Endodermal cell (in vitro differentiated cells): ENCODE data around the gene CNST. TPM values are rescaled to one million over a fixed set of nuclear protein-coding genes. Genes with fewer than 3 reads are reported as not detected.
"Not testable (repeated sequence)": the region's sequence is repeated elsewhere in the genome, so short reads cannot be mapped to it uniquely, and the experiment has no call there.

Source experiments
- DNase-seq: peaks from one replicate; pipeline ENCODE4 v3.0.0-alpha.2; 2017
- H3K27ac ChIP-seq: 2 replicates; pipeline ENCODE4 v1.5.1; 2013; ENCODE audit warnings: mild to moderate bottlenecking, low read depth, low read length, moderate library complexity
- H3K27me3 ChIP-seq: 2 replicates; pipeline ENCODE4 v1.6.1; 2013; ENCODE audit warnings: mild to moderate bottlenecking, low read length, moderate library complexity; ENCODE audit not compliant: insufficient read depth, control insufficient read depth, poor library complexity, severe bottlenecking
- H3K36me3 ChIP-seq: 2 replicates; pipeline ENCODE4 v1.7.0; 2013; ENCODE audit warnings: mild to moderate bottlenecking, low read length, moderate library complexity; ENCODE audit not compliant: control insufficient read depth, insufficient read depth
- H3K4me1 ChIP-seq: one replicate; pipeline ENCODE4 v1.7.0; 2013; ENCODE audit warnings: low read length; ENCODE audit not compliant: control insufficient read depth, insufficient read depth
- H3K4me3 ChIP-seq: 2 replicates; pipeline ENCODE4 v1.5.1; 2013; ENCODE audit warnings: mild to moderate bottlenecking, low read length, moderate library complexity
- H3K9ac ChIP-seq: 2 replicates; pipeline ENCODE4 v1.6.1; 2013; ENCODE audit warnings: mild to moderate bottlenecking, low read length, moderate library complexity; ENCODE audit not compliant: poor library complexity, severe bottlenecking; ENCODE audit errors: extremely low read depth
- H3K9me3 ChIP-seq: 2 replicates; pipeline ENCODE4 v1.6.1; 2013; ENCODE audit warnings: mild to moderate bottlenecking, low read length, moderate library complexity; ENCODE audit not compliant: control insufficient read depth
- H3K27ac Mint-ChIP-seq: 2 replicates; pipeline ENCODE4 v1.8.0; 2020; ENCODE audit warnings: mixed read lengths
- H3K27me3 Mint-ChIP-seq: 2 replicates; pipeline ENCODE4 v1.8.0; 2021; ENCODE audit warnings: mild to moderate bottlenecking, mixed read lengths; ENCODE audit not compliant: insufficient read depth
- H3K36me3 Mint-ChIP-seq: 2 replicates; pipeline ENCODE4 v1.8.0; 2020; ENCODE audit warnings: low read depth, mixed read lengths
- H3K4me1 Mint-ChIP-seq: 2 replicates; pipeline ENCODE4 v1.8.0; 2020; ENCODE audit warnings: mixed read lengths
- H3K4me3 Mint-ChIP-seq: 2 replicates; pipeline ENCODE4 v1.8.0; 2020; ENCODE audit warnings: mild to moderate bottlenecking, moderate library complexity, mixed read lengths
- H3K9me3 Mint-ChIP-seq: 2 replicates; pipeline ENCODE4 v1.8.0; 2020; ENCODE audit warnings: mild to moderate bottlenecking, mixed read lengths
- WGBS, 2 experiments: methylation state at CpG; one replicate each; pipeline versions ENCODE4 v1.1.5 to v1.1.7; 2013; ENCODE audit warnings: missing lambda C conversion rate in 2 of 2, mixed read lengths in 1 of 2; ENCODE audit not compliant: insufficient coverage in 1 of 2, insufficient read length in 1 of 2; 5-methylcytosine and 5-hydroxymethylcytosine counted together
- total RNA-seq, 2 donors: library from RNA; stranded (reverse); fragmentation: NEBNext Ultra II Directional in 1 of 2; extraction: Animal tissue kit (Norgen Biotek cat#: 25700) in 1 of 2; gene quantifications; 2 replicates in 1 of 2; 3 replicates in 1 of 2; pipeline ENCODE4 v1.2.1, GENCODE V29; 2021
- TF ChIP-seq, protein P1 (sequence below): fragments of 200-600 bp; sonication (generic); conservative IDR thresholded peaks from 2 replicates; pipeline ENCODE4 v1.5.0; 2021; ENCODE audit warnings: antibody characterized with exemption, mild to moderate bottlenecking

The CNST gene
- total RNA-seq, 2 donors from 2014 or later: 14.7 to 20.3 TPM

DNA sequence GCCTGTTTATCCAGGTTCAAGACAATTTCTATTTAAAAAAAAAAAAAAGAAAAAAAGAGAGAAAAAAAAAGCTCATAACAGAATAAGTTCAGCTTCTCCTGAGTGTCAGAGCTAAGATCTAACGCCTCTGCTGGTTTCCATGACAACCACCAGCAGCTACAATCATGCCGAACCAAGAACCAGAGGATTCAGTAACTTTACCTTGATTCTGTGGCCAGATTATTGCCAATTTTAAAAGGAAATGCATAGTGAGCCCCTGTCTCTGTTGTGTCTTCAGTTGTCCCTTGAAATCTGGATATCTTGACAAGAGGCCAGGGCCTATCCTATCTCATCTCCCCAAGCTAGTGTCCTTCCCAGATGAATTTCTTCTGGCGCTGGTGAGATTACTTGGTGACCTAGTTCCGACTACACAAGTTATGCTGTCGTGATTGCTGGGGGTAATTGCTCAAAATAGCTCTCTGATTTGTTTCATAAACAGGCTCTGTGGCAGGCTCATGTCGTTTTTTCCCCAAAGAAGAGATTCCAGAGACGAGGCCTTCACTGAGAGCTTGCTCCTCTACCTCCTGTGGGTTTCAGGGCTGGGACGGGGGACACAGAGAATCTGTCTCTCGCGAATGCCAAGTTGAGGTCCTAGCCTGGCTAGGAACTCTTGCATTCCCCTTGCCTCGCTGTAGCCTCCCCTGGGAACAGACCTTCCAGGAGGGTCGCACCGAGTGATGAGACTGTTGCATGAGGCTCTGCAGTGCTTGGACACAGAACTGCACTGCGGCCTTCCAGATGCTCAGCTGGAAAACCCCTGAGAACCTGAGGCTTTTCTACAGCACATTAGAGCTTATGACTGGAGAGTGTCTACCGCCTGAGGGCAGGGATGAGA, 125.6 kb downstream of the CNST start:
- peaks cover 31% of the 10 kb centered on the region for H3K9me3 ChIP-seq
- no peak overlapping the region for H3K4me3 ChIP-seq
- H3K4me1 ChIP-seq: no peaks in the 10 kb centered on the region
- no peak overlapping the region for H3K27ac Mint-ChIP-seq
- WGBS, 2 experiments: 76 to 77% methylated on average over 14 to 15 of the region's 15 CpGs
- no peaks in the 10 kb centered on the region for H3K36me3 ChIP-seq
- H3K4me1 Mint-ChIP-seq: no peaks in the 10 kb centered on the region
- DNase-seq: peak; percentile 42
- no peaks in the 10 kb centered on the region for H3K27me3 ChIP-seq
- TF ChIP-seq, protein P1, sequence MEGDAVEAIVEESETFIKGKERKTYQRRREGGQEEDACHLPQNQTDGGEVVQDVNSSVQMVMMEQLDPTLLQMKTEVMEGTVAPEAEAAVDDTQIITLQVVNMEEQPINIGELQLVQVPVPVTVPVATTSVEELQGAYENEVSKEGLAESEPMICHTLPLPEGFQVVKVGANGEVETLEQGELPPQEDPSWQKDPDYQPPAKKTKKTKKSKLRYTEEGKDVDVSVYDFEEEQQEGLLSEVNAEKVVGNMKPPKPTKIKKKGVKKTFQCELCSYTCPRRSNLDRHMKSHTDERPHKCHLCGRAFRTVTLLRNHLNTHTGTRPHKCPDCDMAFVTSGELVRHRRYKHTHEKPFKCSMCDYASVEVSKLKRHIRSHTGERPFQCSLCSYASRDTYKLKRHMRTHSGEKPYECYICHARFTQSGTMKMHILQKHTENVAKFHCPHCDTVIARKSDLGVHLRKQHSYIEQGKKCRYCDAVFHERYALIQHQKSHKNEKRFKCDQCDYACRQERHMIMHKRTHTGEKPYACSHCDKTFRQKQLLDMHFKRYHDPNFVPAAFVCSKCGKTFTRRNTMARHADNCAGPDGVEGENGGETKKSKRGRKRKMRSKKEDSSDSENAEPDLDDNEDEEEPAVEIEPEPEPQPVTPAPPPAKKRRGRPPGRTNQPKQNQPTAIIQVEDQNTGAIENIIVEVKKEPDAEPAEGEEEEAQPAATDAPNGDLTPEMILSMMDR: no peak
- peaks cover 39% of the 10 kb centered on the region for H3K9me3 Mint-ChIP-seq
- no peak overlapping the region for H3K9ac ChIP-seq
- H3K27ac ChIP-seq: no peak overlapping the region
- H3K36me3 Mint-ChIP-seq: peaks cover 4% of the 10 kb centered on the region
- H3K27me3 Mint-ChIP-seq: no peaks in the 10 kb centered on the region
- no peak overlapping the region for H3K4me3 Mint-ChIP-seq

DNA sequence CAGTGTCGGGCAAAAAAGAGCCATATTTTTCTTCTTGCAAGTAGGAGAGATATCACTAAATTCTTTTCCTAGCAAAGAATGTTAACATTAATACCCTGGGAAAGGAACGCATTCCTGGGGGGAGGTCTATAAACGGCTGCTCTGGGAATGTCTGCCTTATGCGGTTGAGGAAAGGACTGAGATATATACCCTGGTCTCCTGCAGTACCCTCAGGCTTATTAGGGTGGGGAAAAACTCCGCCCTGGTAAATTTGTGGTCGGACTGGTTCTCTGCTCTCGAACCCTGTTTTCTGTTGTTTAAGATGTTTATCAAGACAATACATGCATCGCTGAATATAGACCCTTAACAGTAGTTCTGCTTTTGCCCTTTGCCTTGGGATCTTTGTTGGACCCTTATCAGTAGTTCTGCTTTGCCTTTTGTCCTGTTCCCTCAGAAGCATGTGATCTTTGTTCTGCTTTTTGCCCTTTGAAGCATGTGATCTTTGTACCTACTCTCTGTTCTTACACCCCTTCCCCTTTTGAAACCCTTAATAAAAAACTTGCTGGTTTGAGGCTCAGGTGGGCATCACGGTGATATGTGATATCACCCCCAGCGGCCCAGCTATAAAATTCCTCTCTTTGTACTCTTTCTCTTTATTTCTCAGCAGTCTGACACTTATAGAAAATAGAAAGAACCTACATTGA, 128.1 kb downstream of the CNST start:
- not testable (repeated sequence) for H3K27me3 Mint-ChIP-seq, H3K4me1 Mint-ChIP-seq, H3K27ac ChIP-seq, H3K36me3 Mint-ChIP-seq, H3K36me3 ChIP-seq, H3K4me3 ChIP-seq, H3K9ac ChIP-seq, H3K4me3 Mint-ChIP-seq, H3K27me3 ChIP-seq, H3K27ac Mint-ChIP-seq, H3K4me1 ChIP-seq
- peak; percentile 45 for DNase-seq
- H3K9me3 Mint-ChIP-seq: peaks cover 39% of the 10 kb centered on the region
- peaks cover 31% of the 10 kb centered on the region for H3K9me3 ChIP-seq
- WGBS, 2 experiments: 87 to 91% methylated on average over 7 to 10 of the region's 10 CpGs

DNA sequence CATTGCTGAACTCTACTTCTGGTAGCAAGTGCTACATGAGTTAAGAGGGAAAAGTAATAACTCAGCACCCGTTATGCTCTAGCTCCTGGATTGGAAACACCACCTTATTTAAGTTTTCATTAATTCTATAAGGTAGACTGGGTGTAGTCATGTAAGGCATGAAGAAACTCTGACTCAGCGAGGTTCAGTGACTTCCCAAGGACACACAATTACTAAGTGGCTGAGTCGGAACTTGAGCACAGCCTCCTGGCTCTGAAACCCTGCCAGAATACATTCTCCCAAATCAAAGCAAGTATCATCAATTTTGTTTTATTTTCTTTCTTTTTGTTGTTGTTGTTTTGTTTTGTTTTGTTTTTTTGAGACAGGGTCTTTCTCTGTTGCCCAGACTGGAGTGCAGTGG, 128.9 kb downstream of the CNST start:
- no peaks in the 10 kb centered on the region for H3K27me3 ChIP-seq
- no peak overlapping the region for H3K4me3 Mint-ChIP-seq

More for the DNA sequence above, 128.9 kb downstream of the CNST start:
- TF ChIP-seq, protein P1: no peak
- peaks cover 2% of the 10 kb centered on the region for H3K27me3 Mint-ChIP-seq
- no peaks in the 10 kb centered on the region for H3K4me1 Mint-ChIP-seq
- H3K27ac Mint-ChIP-seq: no peak overlapping the region
- Histone ChIP-seq H3K27ac (no peak overlapping the region), H3K4me3 (no peak overlapping the region), H3K9me3 (peaks cover 31% of the 10 kb centered on the region), H3K9ac (no peak overlapping the region), H3K4me1 (no peaks in the 10 kb centered on the region), H3K36me3 (no peaks in the 10 kb centered on the region)
- WGBS, 2 experiments: 82% methylated on average over 2 of the region's 3 CpGs; no CpG with 5 or more reads in 1 of the 2 experiments
- no peak for DNase-seq
- peaks cover 4% of the 10 kb centered on the region for H3K36me3 Mint-ChIP-seq
- H3K9me3 Mint-ChIP-seq: peaks cover 39% of the 10 kb centered on the region
